Limb (tissue), 2 donors: ENCODE results near the gene AJAP1.

Experiments used
- DNase-seq, 2 donors: peaks; one replicate each; pipeline ENCODE4 v3.0.0-alpha.2; 2016; ENCODE audit errors: extremely low spot score in 2 of 2

Gene AJAP1

GRCh38 chr1:4729090-4729471 lies 74.7 kb downstream of the AJAP1 start:
- DNase-seq, result no peak

DNA sequence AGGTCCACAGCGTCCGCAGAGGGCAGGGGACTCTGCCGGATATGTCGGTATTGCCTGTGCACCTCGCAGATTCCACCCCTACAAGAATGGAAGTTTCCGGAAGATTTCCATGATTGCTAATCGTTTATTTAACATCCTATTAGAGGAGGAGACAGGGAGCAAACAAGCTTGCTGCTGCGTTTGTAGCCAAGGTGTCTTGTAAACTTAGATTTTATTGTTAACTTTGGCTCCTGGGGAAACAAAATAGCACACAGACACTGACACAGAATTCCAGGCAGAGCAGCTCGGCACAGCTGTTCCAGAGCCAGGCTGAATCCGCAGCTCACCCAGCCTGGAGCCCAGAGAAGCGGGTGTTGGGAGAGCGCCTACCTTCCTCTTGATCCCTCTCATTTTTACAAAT lies 75.7 kb downstream of the AJAP1 start:
- no peak for DNase-seq

- no peak for DNase-seq
Measured at GRCh38 chr1:4733446-4734177, 79.2 kb downstream of the AJAP1 start.

GRCh38 chr1:4734219-4734618 lies 79.8 kb downstream of the AJAP1 start:
- DNase-seq, result no peak

DNA sequence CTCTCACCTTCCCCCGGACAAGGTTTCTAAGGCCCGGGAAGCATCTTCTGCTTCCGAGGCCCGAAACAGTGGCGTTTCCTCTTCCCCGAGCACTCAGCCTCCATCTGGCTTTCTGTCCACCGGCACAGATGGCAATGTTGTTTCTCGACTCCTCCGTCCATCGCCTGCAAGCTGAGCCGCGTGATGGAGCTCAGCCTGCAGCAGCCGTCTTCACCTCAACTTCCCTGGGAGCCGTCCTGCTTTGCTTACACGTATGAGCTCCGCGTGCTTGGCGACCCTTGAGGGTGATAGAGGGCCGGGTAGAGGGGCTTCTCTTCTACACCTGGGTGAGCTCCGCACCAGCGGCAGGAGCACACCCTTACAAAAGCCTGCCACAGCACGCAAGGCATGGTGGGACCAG lies 80.4 kb downstream of the AJAP1 start:
- DNase-seq, result no peak

GRCh38 chr1:4736254-4736653 lies 81.8 kb downstream of the AJAP1 start:
- no peak for DNase-seq

- DNase-seq, result no peak
Measured at GRCh38 chr1:4741876-4742423, 87.5 kb downstream of the AJAP1 start.

GRCh38 chr1:4743978-4744750 lies 89.8 kb downstream of the AJAP1 start:
- DNase-seq, result no peak

- DNase-seq, result no peak
Measured at GRCh38 chr1:4745560-4745959, 91.2 kb downstream of the AJAP1 start.

GRCh38 chr1:4749406-4749805 lies 95.0 kb downstream of the AJAP1 start:
- DNase-seq, result no peak

DNA sequence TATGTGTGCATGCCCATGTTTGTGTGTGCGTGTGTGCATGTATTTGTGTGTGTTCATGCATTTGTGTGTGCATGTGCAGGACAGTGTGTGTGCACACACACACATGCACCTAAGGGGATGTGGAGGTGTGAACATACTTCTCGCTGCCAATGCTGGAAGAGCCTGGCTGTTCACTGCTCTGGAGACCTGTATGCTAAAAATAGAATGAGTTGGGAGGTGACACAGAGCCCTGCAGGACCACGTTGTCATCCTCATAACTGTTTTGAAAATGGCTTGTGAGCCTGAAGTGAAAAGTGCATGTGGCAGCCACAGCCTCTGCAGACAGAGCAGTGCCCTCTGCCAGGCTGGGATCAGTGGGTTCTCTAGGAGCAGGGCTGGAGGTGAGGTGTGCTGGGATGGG lies 95.8 kb downstream of the AJAP1 start:
- DNase-seq, result no peak

- no peak for DNase-seq
Measured at GRCh38 chr1:4752059-4752458, 97.7 kb downstream of the AJAP1 start.

DNA sequence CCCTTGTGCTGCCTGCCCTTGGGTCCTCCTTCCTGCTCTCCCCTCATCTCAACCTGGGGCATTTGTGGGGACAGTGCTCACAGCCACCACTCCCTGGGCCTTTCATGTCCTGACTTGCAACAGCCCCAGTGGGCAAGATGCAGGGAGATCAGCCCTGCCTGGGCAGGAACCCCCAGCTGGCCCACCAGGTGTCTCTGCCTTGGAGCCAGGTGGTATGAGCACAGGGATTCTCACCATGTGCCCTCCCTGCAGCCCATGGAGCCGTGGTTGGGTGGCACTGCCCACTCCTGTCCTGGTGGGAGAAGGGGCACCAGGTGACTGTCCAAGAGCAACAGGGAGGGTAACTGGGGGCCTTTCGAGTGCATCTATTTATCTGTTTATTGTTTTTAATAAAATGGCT lies 100.4 kb downstream of the AJAP1 start:
- DNase-seq, result no peak

- no peak for DNase-seq
Measured at GRCh38 chr1:4755301-4755845, 101.0 kb downstream of the AJAP1 start.

DNA sequence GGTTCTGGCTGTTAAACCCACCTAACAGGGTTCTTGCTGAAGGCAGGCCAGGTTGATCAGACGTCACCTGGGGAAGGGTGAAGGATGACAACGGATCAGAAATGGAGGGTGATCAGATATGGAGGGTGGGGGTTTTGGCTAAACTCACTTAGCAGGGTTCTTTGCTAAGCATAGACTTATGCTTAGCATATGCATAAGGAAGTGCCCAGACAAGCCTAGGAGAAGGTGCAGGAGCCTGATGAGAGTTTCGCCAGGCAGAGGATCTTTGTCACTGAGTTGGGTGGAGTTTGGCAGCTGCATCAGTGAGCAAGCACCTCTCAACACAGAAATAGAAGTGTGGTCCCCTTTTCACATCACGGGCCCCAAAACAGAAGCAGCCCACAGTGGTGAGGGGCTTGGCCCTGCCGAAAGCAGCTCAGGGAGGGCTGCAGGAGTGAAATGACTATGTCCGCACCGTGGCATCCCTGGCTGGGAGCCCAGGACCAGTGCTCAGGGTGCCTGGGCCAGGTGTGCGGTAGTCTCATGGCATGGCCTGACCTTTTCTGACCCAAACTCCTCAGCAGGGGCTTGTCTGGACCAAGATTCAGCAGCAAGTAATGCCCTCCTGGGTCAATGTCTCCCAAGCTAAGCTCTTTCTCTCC lies 101.6 kb downstream of the AJAP1 start:
- DNase-seq, result no peak

DNA sequence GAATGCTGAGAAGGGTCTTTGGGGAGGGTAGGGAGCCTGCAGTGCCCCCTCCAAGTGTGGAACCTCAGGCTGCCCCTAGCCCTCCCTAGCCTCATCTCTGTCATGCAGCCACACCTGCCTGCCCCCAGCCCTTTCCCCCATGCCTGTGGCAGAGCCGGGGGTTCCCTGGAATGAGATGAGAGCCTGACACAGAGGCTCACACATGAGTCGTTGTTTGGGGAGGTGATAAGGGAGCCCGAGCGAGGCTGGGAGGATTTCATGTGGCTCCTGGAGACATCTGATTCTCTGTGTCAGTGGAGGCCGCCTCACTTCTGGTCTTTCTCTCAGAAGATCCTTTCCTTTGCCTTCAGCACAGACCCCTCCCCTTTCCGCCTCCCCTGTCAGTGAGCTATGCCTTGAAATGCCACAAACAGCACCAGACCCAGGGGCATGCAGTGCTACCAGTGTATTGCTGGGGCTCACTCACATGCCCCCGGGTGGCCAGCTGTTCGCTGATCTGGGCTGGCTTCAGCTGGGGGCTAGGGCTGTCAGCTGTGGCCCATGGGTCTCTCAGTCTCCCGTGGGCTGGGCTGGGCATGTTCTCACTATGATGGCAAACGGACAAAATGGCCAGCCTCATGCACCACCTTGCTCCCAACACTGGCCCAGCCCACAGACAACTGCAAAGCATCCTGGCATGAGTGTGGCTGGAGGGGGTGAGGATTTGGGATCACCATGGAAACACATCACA lies 102.6 kb downstream of the AJAP1 start:
- no peak for DNase-seq

DNA sequence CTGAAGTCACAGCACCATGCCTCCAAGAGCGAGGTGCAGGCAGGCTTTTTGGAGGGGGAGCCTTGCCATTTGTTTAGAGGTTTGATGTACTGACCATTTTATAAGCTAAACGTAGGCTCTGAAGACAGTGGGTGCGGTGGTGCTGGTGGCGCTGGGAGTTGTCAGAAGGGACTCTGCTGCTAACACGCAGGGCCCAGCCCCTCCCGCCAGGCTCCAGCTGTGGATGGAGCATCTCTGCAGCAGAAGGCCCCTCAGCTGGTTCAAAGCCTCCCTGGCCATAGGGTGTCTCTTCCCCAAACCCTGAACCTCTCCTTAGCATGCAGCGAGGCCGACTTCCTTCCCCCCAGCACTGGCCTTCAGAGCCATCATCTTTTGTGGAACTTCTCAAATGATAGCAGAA lies 105.3 kb downstream of the AJAP1 start:
- DNase-seq, result no peak

- no peak for DNase-seq
Measured at GRCh38 chr1:4760088-4760487, 105.7 kb downstream of the AJAP1 start.

DNA sequence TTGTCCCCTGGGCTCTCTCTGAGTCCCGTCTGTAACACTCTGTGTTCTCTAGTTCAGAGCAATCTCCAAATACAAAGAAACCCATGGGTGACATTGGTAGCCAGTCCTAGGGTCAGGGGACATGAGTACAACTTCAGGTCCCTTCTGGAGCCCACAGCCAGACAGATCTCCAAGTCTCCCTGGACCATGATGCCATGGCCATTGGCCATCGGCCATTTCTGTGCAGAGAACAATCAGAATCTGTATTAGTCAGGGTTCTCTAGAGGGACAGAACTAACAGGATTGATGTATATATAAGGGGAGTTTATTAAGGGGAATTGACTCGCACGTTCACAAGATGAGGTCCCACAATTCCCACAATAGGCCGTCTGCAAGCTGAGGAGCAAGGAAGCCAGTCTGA lies 106.9 kb downstream of the AJAP1 start:
- DNase-seq, result no peak

DNA sequence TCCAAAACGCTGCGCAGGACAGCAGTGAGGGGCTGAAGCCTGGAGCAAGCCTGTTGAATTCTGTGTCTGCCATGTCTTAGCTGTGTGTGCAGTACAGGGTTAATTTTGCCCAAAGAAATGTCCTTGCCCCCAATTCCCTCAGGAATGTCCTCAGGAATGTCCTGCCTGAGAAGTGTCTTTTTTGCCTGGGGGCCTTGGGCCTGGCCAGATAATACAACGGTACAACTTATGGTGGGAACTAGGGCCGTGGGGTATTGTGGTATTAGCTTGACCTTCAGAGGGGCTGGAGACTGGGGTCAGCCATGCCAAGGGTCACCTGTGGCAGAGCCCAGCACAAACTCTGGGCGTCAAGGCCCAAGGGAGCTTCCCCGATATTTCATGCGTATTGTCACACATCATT lies 107.7 kb downstream of the AJAP1 start:
- DNase-seq, result no peak

DNA sequence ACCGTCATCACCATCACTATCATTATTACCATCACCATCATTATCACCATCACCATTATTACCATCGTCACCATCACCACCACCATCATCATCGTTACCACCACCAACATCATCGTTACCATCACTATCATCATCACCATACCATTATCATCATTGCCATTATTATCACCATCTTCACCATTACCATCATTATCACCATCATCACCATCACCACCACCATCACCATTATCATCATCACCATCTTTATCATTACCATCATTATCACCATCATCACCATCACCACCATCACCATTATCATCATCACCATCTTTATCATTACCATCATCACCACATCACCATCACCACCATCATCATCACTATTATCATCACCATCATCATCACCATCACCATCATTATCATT lies 112.9 kb downstream of the AJAP1 start:
- DNase-seq, result no peak
